ENCODE data around the gene ARMC6. TPM values are rescaled to one million over a fixed set of nuclear protein-coding genes. Genes with fewer than 3 reads are reported as not detected.

ARMC6 gene
- total and polyA plus RNA-seq, 2 experiments from 2014 or later, result 40.9 to 112 TPM

Other genes starting within 250 kb of the ARMC6 start
- 0.63 TPM in 1 of 2 replicates, not detected in the other for gene COMP, start 242.3 kb upstream of the ARMC6 start, total RNA-seq (2014; rRNA removed; shearing (Covaris generic))
- 0.31 and 0.58 TPM in 2 replicates for gene COMP, start 242.3 kb upstream of the ARMC6 start, polyA plus RNA-seq (2016; fragmentation: Nextera tagmentation; extraction: Ambion mirVana)
- gene UPF1, start 201.6 kb upstream of the ARMC6 start, total RNA-seq (2014; rRNA removed; shearing (Covaris generic)), result 81.9 and 138 TPM in 2 replicates
- gene UPF1, start 201.6 kb upstream of the ARMC6 start, polyA plus RNA-seq (2016; fragmentation: Nextera tagmentation; extraction: Ambion mirVana), result 13.8 and 14.3 TPM in 2 replicates
- 11.1 and 11.7 TPM in 2 replicates for gene CERS1, start 137.4 kb upstream of the ARMC6 start, total RNA-seq (2014; rRNA removed; shearing (Covaris generic))
- 12.2 and 15.9 TPM in 2 replicates for gene CERS1, start 137.4 kb upstream of the ARMC6 start, polyA plus RNA-seq (2016; fragmentation: Nextera tagmentation; extraction: Ambion mirVana)
- 235 and 263 TPM in 2 replicates for gene COPE, start 114.2 kb upstream of the ARMC6 start, total RNA-seq (2014; rRNA removed; shearing (Covaris generic))
- gene COPE, start 114.2 kb upstream of the ARMC6 start, polyA plus RNA-seq (2016; fragmentation: Nextera tagmentation; extraction: Ambion mirVana), result 263 and 269 TPM in 2 replicates
- gene DDX49, start 113.9 kb upstream of the ARMC6 start, total RNA-seq (2014; rRNA removed; shearing (Covaris generic)), result 49.6 and 75.3 TPM in 2 replicates
- 40.2 and 44.2 TPM in 2 replicates for gene DDX49, start 113.9 kb upstream of the ARMC6 start, polyA plus RNA-seq (2016; fragmentation: Nextera tagmentation; extraction: Ambion mirVana)
- gene HOMER3, start 92.4 kb upstream of the ARMC6 start, total RNA-seq (2014; rRNA removed; shearing (Covaris generic)), result 23.5 and 38.4 TPM in 2 replicates
- 16.7 and 18.0 TPM in 2 replicates for gene HOMER3, start 92.4 kb upstream of the ARMC6 start, polyA plus RNA-seq (2016; fragmentation: Nextera tagmentation; extraction: Ambion mirVana)
- gene SUGP2, start 86 bp upstream of the ARMC6 start, total RNA-seq (2014; rRNA removed; shearing (Covaris generic)), result 86.5 and 102 TPM in 2 replicates
- 99.3 and 109 TPM in 2 replicates for gene SUGP2, start 86 bp upstream of the ARMC6 start, polyA plus RNA-seq (2016; fragmentation: Nextera tagmentation; extraction: Ambion mirVana)
- 5.7 and 7.3 TPM in 2 replicates for gene SLC25A42, start 30.4 kb downstream of the ARMC6 start, total RNA-seq (2014; rRNA removed; shearing (Covaris generic))
- 7.3 and 7.6 TPM in 2 replicates for gene SLC25A42, start 30.4 kb downstream of the ARMC6 start, polyA plus RNA-seq (2016; fragmentation: Nextera tagmentation; extraction: Ambion mirVana)
- gene TMEM161A, start 104.9 kb downstream of the ARMC6 start, total RNA-seq (2014; rRNA removed; shearing (Covaris generic)), result 59.3 and 59.5 TPM in 2 replicates
- gene TMEM161A, start 104.9 kb downstream of the ARMC6 start, polyA plus RNA-seq (2016; fragmentation: Nextera tagmentation; extraction: Ambion mirVana), result 38.0 and 38.9 TPM in 2 replicates
- gene MEF2B, start 136.7 kb downstream of the ARMC6 start, total RNA-seq (2014; rRNA removed; shearing (Covaris generic)), result 3.0 and 8.3 TPM in 2 replicates
- 7.4 and 8.1 TPM in 2 replicates for gene MEF2B, start 136.7 kb downstream of the ARMC6 start, polyA plus RNA-seq (2016; fragmentation: Nextera tagmentation; extraction: Ambion mirVana)
- gene BORCS8, start 158.5 kb downstream of the ARMC6 start, total RNA-seq (2014; rRNA removed; shearing (Covaris generic)), result 16.4 and 18.8 TPM in 2 replicates
- 13.8 and 15.1 TPM in 2 replicates for gene BORCS8, start 158.5 kb downstream of the ARMC6 start, polyA plus RNA-seq (2016; fragmentation: Nextera tagmentation; extraction: Ambion mirVana)
- gene RFXANK, start 158.7 kb downstream of the ARMC6 start, total RNA-seq (2014; rRNA removed; shearing (Covaris generic)), result 54.3 and 58.1 TPM in 2 replicates
- gene RFXANK, start 158.7 kb downstream of the ARMC6 start, polyA plus RNA-seq (2016; fragmentation: Nextera tagmentation; extraction: Ambion mirVana), result 124 and 129 TPM in 2 replicates
- 14.4 and 14.6 TPM in 2 replicates for gene NR2C2AP, start 169.8 kb downstream of the ARMC6 start, total RNA-seq (2014; rRNA removed; shearing (Covaris generic))
- 25.7 and 27.6 TPM in 2 replicates for gene NR2C2AP, start 169.8 kb downstream of the ARMC6 start, polyA plus RNA-seq (2016; fragmentation: Nextera tagmentation; extraction: Ambion mirVana)
- 8.0 and 9.4 TPM in 2 replicates for gene NCAN, start 178.4 kb downstream of the ARMC6 start, total RNA-seq (2014; rRNA removed; shearing (Covaris generic))
- 1.8 and 2.2 TPM in 2 replicates for gene NCAN, start 178.4 kb downstream of the ARMC6 start, polyA plus RNA-seq (2016; fragmentation: Nextera tagmentation; extraction: Ambion mirVana)
- 2.6 and 3.9 TPM in 2 replicates for gene TM6SF2, start 239.7 kb downstream of the ARMC6 start, total RNA-seq (2014; rRNA removed; shearing (Covaris generic))
- 4.2 and 4.4 TPM in 2 replicates for gene TM6SF2, start 239.7 kb downstream of the ARMC6 start, polyA plus RNA-seq (2016; fragmentation: Nextera tagmentation; extraction: Ambion mirVana)